ENCODE data around the gene DCLK1.

- TF ChIP-seq CTCF (IDR thresholded peaks at IDR 0.05), result no peak
- no peak for TF ChIP-seq POLR2A (IDR thresholded peaks at IDR 0.05)
Measured at GRCh38 chr13:35794734-35795389, 336.3 kb downstream of the DCLK1 start.

Data from vagina (tissue), 2 donors.